SK-N-DZ (cell line): Measurements from ENCODE around the gene FOXP3.

Experiments
- DNase-seq: peaks from one replicate; pipeline ENCODE4 v3.0.0-alpha.2; 2015; ENCODE audit warnings: low spot score

The FOXP3 gene

GRCh38 chrX:49249616-49250015 is 14.9 kb downstream of the FOXP3 start:
- DNase-seq, result no peak

- DNase-seq, result no peak
Observed at GRCh38 chrX:49249071-49249470, 15.4 kb downstream of the FOXP3 start.

GRCh38 chrX:49247916-49248811 is 16.3 kb downstream of the FOXP3 start:
- DNase-seq, result no peak

- DNase-seq, result no peak
Observed at GRCh38 chrX:49247346-49247745, 17.2 kb downstream of the FOXP3 start.

- DNase-seq, result no peak
Observed at GRCh38 chrX:49246541-49246940, 18.0 kb downstream of the FOXP3 start.

- DNase-seq, result no peak
Observed at GRCh38 chrX:49244207-49244606, 20.3 kb downstream of the FOXP3 start.

GRCh38 chrX:49243166-49243565 is 21.3 kb downstream of the FOXP3 start:
- DNase-seq, result no peak

GRCh38 chrX:49242545-49243066 is 21.9 kb downstream of the FOXP3 start:
- DNase-seq, result no peak

- DNase-seq, result no peak
Observed at GRCh38 chrX:49238735-49239134, 25.8 kb downstream of the FOXP3 start.

GRCh38 chrX:49237060-49237459 is 27.4 kb downstream of the FOXP3 start:
- no peak for DNase-seq

GRCh38 chrX:49233887-49234555 is 30.5 kb downstream of the FOXP3 start:
- no peak for DNase-seq

GRCh38 chrX:49233176-49233575 is 31.3 kb downstream of the FOXP3 start, which contains the start of gene CACNA1F:
Gene CACNA1F, minus strand, starts transcription at chrX:49233340. Its CDS starts 31 bp downstream, at chrX:49233309.
- DNase-seq, result no peak

- DNase-seq, result no peak
Observed at GRCh38 chrX:49232525-49232924, 32.0 kb downstream of the FOXP3 start.

GRCh38 chrX:49231333-49232000 is 33.0 kb downstream of the FOXP3 start:
- no peak for DNase-seq

- no peak for DNase-seq
Observed at GRCh38 chrX:49230500-49231232, 33.8 kb downstream of the FOXP3 start.

GRCh38 chrX:49228185-49228584 is 36.3 kb downstream of the FOXP3 start:
- no peak for DNase-seq

GRCh38 chrX:49227726-49228125 is 36.8 kb downstream of the FOXP3 start:
- no peak for DNase-seq

GRCh38 chrX:49226946-49227345 is 37.6 kb downstream of the FOXP3 start:
- DNase-seq, result no peak

GRCh38 chrX:49225858-49226257 is 38.7 kb downstream of the FOXP3 start:
- no peak for DNase-seq

GRCh38 chrX:49221868-49222267 is 42.6 kb downstream of the FOXP3 start:
- no peak for DNase-seq

- DNase-seq, result no peak
Observed at GRCh38 chrX:49220100-49220499, 44.4 kb downstream of the FOXP3 start.
